Activated T-cell treated with anti-CD3 and anti-CD28 coated beads, Interleukin-2, amount 50 U/mL, for 24 hours (primary cell): ENCODE data around the gene TTLL11.

ENCODE experiments used
- DNase-seq: peaks from one replicate; pipeline ENCODE4 v3.0.0-alpha.2; 2020
- H3K27ac Mint-ChIP-seq: 2 replicates; pipeline ENCODE4 v1.8.0; 2020; ENCODE audit warnings: mild to moderate bottlenecking, mixed read lengths
- H3K27me3 Mint-ChIP-seq: 2 replicates; pipeline ENCODE4 v1.8.0; 2020; ENCODE audit warnings: mixed read lengths
- H3K36me3 Mint-ChIP-seq: 2 replicates; pipeline ENCODE4 v1.8.0; 2020; ENCODE audit warnings: low read depth, mixed read lengths
- H3K4me1 Mint-ChIP-seq: 2 replicates; pipeline ENCODE4 v1.8.0; 2020; ENCODE audit warnings: low read depth, mixed read lengths
- H3K4me3 Mint-ChIP-seq: 2 replicates; pipeline ENCODE4 v1.8.0; 2020; ENCODE audit warnings: mild to moderate bottlenecking, moderate library complexity, mixed read lengths
- H3K9me3 Mint-ChIP-seq: 2 replicates; pipeline ENCODE4 v1.8.0; 2020; ENCODE audit warnings: mixed read lengths

Gene TTLL11

DNA sequence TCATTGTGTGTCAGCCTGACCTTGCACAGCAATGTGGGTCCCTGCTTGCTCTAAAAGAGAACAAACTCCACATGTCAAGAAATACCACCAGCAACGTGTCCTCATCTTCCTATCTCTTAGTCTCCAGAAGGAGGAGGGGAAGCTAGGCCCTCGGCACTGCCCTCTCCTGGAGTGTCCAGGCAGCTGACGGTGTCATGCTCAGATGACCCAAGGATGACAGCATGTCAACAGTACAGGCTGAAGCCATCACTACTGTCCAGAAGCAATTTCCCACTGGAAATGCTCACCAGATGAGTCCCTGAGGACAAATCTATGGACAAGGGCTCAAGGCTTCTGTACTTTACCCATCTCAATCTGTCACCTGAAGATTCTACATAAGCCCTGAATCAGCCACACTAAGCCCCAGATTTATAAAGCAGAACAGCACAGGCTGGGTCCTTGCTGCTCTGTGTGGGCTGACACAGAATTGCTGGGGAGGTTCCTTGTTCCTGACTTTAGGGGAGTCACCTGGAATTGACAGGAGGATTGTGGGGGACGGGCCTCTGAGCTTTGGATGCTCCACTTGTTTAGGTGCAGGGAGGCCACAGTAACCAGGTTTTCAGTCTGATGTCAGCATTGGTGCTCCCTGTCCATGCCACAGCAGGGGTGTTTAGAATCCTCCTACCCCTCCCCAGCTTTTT is 231.5 kb downstream of the TTLL11 start:
- no peaks in the 10 kb centered on the region for H3K27me3 Mint-ChIP-seq
- H3K4me1 Mint-ChIP-seq, result no peaks in the 10 kb centered on the region
- DNase-seq, result no peak
- H3K36me3 Mint-ChIP-seq, result no peaks in the 10 kb centered on the region
- no peak overlapping the region for H3K27ac Mint-ChIP-seq
- H3K9me3 Mint-ChIP-seq, result no peaks in the 10 kb centered on the region
- no peak overlapping the region for H3K4me3 Mint-ChIP-seq

- Mint-ChIP-seq H3K9me3 (no peaks in the 10 kb centered on the region), H3K27me3 (no peaks in the 10 kb centered on the region), H3K27ac (no peak overlapping the region), H3K36me3 (no peaks in the 10 kb centered on the region), H3K4me1 (no peaks in the 10 kb centered on the region), H3K4me3 (no peak overlapping the region)
- no peak for DNase-seq
Observed at GRCh38 chr9:121860744-121861143, 232.4 kb downstream of the TTLL11 start.

- Mint-ChIP-seq H3K27ac (no peak overlapping the region), H3K4me1 (no peaks in the 10 kb centered on the region), H3K9me3 (no peaks in the 10 kb centered on the region), H3K27me3 (no peaks in the 10 kb centered on the region), H3K36me3 (no peaks in the 10 kb centered on the region), H3K4me3 (no peak overlapping the region)
- DNase-seq, result no peak
Observed at GRCh38 chr9:121860213-121860612, 232.9 kb downstream of the TTLL11 start.

GRCh38 chr9:121859646-121860045 is 233.5 kb downstream of the TTLL11 start:
- Mint-ChIP-seq H3K4me3 (no peak overlapping the region), H3K9me3 (no peaks in the 10 kb centered on the region), H3K27me3 (no peaks in the 10 kb centered on the region), H3K36me3 (no peaks in the 10 kb centered on the region), H3K4me1 (no peaks in the 10 kb centered on the region), H3K27ac (no peak overlapping the region)
- DNase-seq, result no peak

DNA sequence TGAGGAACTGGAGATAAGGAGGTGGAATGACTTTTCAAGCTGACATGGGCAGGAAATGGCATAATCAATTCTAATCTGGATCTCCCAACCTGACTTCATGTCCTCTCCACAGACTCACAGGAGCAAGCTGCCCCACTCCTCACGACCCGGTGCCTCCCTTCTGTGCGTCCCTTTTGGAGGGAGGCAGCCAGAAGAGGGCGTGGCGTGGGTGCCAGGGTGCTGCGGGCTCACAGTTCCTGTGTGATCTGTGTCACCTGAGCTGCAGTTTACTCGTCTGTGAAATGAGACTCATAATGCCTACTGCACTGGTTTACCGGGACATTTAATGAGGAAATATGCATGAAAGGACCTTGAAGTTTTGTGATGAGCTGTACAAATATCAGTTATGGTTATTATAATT is 234.3 kb downstream of the TTLL11 start:
- Mint-ChIP-seq H3K27ac (no peak overlapping the region), H3K27me3 (no peaks in the 10 kb centered on the region), H3K9me3 (no peaks in the 10 kb centered on the region), H3K36me3 (no peaks in the 10 kb centered on the region), H3K4me3 (no peak overlapping the region), H3K4me1 (no peaks in the 10 kb centered on the region)
- DNase-seq, result no peak

DNA sequence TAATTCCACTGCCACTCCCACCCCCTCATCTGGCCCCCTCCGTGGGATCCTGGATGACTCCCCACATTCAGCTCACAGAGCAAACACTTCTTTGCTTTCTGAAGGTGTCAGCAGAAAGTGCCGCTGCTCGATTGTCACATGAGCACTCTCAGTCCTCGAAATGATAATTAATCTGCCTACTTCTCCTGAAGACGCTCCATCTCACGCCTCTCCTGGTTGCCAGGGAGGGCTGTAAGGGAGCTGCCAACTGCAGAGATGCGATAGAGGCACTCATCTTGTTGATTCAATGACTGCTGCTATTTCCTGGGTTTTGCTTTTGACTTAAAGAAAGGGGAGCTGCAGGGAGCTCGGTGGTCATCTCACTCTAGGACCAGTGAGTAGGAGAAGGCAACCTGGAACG is 235.2 kb downstream of the TTLL11 start:
- Mint-ChIP-seq H3K27me3 (no peaks in the 10 kb centered on the region), H3K4me3 (no peak overlapping the region), H3K4me1 (no peaks in the 10 kb centered on the region), H3K27ac (no peak overlapping the region), H3K36me3 (no peaks in the 10 kb centered on the region), H3K9me3 (no peaks in the 10 kb centered on the region)
- no peak for DNase-seq

- Mint-ChIP-seq H3K27ac (no peak overlapping the region), H3K9me3 (no peaks in the 10 kb centered on the region), H3K27me3 (no peaks in the 10 kb centered on the region), H3K4me3 (no peak overlapping the region), H3K36me3 (no peaks in the 10 kb centered on the region), H3K4me1 (no peaks in the 10 kb centered on the region)
- DNase-seq, result no peak
Observed at GRCh38 chr9:121855476-121855875, 237.6 kb downstream of the TTLL11 start.

DNA sequence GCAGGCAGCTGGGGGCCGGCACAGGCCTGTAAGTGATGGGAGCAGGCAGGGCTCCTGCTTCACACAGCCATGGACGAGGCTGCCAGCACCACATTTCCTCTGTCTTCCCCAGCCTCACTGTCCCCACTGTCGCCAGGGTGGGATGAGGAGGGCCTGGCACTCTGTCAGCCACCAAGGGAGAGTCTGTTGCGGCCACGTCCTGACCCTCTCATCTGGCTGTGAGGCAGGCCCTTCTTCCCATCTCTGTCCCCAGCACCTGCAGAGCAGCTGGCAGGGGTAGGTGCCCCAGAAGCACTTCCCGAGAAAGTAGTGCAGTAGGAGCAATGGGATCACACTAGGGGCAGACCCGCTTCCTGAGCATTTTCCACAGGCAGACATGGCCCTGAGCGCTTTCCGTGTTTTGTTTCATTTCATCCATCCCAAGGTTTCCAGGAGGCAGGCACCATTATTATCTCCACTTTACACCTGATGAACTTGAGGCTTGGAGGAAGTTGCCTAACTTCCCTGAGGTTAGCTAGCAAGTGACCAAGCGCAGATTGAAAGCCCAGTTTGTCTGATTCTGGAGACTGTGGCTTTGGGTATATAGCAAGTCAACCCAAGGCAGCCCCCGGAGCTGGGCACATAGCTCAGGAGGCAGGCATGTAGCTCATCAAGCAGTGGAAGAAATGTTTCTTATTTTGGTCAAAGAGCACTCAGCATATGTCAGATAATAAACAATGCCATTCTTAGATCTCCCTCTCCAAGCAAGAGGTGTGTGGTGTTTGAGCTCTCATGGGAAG is 239.3 kb downstream of the TTLL11 start:
- no peaks in the 10 kb centered on the region for H3K4me1 Mint-ChIP-seq
- H3K27me3 Mint-ChIP-seq, result no peaks in the 10 kb centered on the region
- H3K4me3 Mint-ChIP-seq, result no peak overlapping the region
- no peaks in the 10 kb centered on the region for H3K36me3 Mint-ChIP-seq
- peaks cover 8% of the 10 kb centered on the region for H3K9me3 Mint-ChIP-seq
- H3K27ac Mint-ChIP-seq, result no peak overlapping the region
- no peak for DNase-seq

- Mint-ChIP-seq H3K4me1 (no peaks in the 10 kb centered on the region), H3K27me3 (no peaks in the 10 kb centered on the region), H3K36me3 (no peaks in the 10 kb centered on the region), H3K4me3 (no peak overlapping the region), H3K27ac (no peak overlapping the region), H3K9me3 (peaks cover 11% of the 10 kb centered on the region)
- DNase-seq, result no peak
Observed at GRCh38 chr9:121852651-121853616, 240.2 kb downstream of the TTLL11 start.

- DNase-seq, result no peak
- Mint-ChIP-seq H3K27me3 (no peaks in the 10 kb centered on the region), H3K4me3 (no peak overlapping the region), H3K27ac (no peak overlapping the region), H3K36me3 (no peaks in the 10 kb centered on the region), H3K9me3 (peaks cover 11% of the 10 kb centered on the region), H3K4me1 (no peaks in the 10 kb centered on the region)
Observed at GRCh38 chr9:121852241-121852640, 240.9 kb downstream of the TTLL11 start.

- no peaks in the 10 kb centered on the region for H3K36me3 Mint-ChIP-seq
- H3K9me3 Mint-ChIP-seq, result peaks cover 11% of the 10 kb centered on the region
- no peaks in the 10 kb centered on the region for H3K27me3 Mint-ChIP-seq
- no peak for DNase-seq
- H3K4me1 Mint-ChIP-seq, result no peaks in the 10 kb centered on the region
- no peak overlapping the region for H3K4me3 Mint-ChIP-seq
- no peak overlapping the region for H3K27ac Mint-ChIP-seq
Observed at GRCh38 chr9:121851641-121852091, 241.4 kb downstream of the TTLL11 start.

- Mint-ChIP-seq H3K27me3 (no peaks in the 10 kb centered on the region), H3K9me3 (peaks cover 11% of the 10 kb centered on the region), H3K4me3 (no peak overlapping the region), H3K4me1 (no peaks in the 10 kb centered on the region), H3K27ac (no peak overlapping the region), H3K36me3 (no peaks in the 10 kb centered on the region)
- DNase-seq, result no peak
Observed at GRCh38 chr9:121850366-121850765, 242.7 kb downstream of the TTLL11 start.

DNA sequence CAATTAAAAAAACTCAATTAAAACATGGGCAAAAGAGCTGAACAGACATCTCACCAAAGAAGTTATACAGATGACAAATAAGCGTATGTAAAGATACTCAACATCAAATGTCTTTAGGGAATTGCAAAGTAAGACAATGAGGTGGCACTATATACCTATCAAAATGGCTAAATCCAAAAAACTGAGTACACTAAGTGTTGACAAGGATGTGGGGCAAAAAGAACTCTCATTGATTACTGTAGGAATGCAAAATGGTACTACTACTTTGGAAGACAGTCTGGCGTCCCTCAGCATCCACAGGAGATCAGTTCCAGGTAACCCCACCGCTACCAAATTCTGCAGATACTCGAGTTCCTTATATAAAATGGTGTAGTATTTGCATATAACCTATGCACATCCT is 243.6 kb downstream of the TTLL11 start:
- Mint-ChIP-seq H3K27me3 (no peaks in the 10 kb centered on the region), H3K9me3 (peaks cover 11% of the 10 kb centered on the region), H3K36me3 (no peaks in the 10 kb centered on the region), H3K4me1 (no peaks in the 10 kb centered on the region), H3K4me3 (no peak overlapping the region), H3K27ac (no peak overlapping the region)
- DNase-seq, result no peak

GRCh38 chr9:121844562-121844961 is 248.5 kb downstream of the TTLL11 start:
- no peak for DNase-seq
- Mint-ChIP-seq H3K9me3 (peaks cover 11% of the 10 kb centered on the region), H3K4me3 (no peak overlapping the region), H3K4me1 (peaks cover 13% of the 10 kb centered on the region), H3K27me3 (no peaks in the 10 kb centered on the region), H3K36me3 (no peaks in the 10 kb centered on the region), H3K27ac (no peak overlapping the region)
